ENCODE data around the gene DDR1.

DDR1 gene

DNA sequence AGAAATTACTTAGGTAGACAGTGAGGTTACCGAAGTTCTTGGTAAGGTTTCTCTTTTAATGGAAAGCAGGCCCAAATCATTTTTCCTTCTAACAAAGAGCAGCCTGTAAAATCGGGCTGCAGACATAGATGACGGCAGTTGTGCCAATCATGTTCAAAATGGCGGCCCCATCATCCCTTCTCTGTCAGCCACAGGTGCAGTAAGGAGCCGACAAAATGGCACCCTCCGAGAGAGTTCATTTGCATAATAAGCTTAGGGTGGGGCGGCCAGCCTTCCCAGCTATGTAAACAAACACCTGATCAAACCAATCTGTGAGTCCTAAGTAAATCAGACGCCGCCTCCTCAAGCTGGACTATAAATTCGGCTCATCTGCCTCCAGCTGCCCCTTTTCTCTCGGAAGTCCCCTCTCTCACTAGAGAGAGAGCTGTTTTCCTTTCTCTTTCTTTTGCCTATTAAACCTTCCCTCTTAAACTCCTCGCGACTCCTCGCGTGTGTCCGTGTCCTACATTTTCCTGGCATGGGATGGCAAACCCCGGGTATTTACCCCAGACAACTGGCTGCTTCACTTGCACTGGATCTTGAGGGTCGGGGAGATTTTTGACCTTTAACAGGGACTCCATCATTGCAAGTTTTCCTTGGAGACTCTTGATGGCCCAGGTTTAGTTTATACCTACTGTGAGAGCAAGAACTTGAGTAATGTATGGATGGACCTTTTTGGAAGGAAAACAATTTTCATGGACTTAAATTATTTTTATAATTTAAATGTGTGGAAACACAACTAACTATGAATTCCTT is 8.9 kb upstream of the DDR1 start:
- TF ChIP-seq, protein P1, sequence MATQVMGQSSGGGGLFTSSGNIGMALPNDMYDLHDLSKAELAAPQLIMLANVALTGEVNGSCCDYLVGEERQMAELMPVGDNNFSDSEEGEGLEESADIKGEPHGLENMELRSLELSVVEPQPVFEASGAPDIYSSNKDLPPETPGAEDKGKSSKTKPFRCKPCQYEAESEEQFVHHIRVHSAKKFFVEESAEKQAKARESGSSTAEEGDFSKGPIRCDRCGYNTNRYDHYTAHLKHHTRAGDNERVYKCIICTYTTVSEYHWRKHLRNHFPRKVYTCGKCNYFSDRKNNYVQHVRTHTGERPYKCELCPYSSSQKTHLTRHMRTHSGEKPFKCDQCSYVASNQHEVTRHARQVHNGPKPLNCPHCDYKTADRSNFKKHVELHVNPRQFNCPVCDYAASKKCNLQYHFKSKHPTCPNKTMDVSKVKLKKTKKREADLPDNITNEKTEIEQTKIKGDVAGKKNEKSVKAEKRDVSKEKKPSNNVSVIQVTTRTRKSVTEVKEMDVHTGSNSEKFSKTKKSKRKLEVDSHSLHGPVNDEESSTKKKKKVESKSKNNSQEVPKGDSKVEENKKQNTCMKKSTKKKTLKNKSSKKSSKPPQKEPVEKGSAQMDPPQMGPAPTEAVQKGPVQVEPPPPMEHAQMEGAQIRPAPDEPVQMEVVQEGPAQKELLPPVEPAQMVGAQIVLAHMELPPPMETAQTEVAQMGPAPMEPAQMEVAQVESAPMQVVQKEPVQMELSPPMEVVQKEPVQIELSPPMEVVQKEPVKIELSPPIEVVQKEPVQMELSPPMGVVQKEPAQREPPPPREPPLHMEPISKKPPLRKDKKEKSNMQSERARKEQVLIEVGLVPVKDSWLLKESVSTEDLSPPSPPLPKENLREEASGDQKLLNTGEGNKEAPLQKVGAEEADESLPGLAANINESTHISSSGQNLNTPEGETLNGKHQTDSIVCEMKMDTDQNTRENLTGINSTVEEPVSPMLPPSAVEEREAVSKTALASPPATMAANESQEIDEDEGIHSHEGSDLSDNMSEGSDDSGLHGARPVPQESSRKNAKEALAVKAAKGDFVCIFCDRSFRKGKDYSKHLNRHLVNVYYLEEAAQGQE (IDR thresholded peaks at IDR 0.05; ENCODE audit: insufficient read depth in 1 of 2, low read depth in 2 of 2, low read length in 2 of 2) = no peak
- no peak for TF ChIP-seq TAF1 (IDR thresholded peaks at IDR 0.05; ENCODE audit: borderline replicate concordance, insufficient read depth, low read length)
- no peak for TF ChIP-seq SIN3A (IDR thresholded peaks at IDR 0.05; ENCODE audit: borderline replicate concordance, insufficient read depth, low read length)
- TF ChIP-seq FOXP2 (optimal IDR thresholded peaks at IDR 0.05; ENCODE audit: borderline replicate concordance, extremely low read depth, extremely low read length, insufficient read depth) = no peak
- TF ChIP-seq POLR2AphosphoS5 (IDR thresholded peaks at IDR 0.05; ENCODE audit: low read depth, low read length) = no peak

DNA sequence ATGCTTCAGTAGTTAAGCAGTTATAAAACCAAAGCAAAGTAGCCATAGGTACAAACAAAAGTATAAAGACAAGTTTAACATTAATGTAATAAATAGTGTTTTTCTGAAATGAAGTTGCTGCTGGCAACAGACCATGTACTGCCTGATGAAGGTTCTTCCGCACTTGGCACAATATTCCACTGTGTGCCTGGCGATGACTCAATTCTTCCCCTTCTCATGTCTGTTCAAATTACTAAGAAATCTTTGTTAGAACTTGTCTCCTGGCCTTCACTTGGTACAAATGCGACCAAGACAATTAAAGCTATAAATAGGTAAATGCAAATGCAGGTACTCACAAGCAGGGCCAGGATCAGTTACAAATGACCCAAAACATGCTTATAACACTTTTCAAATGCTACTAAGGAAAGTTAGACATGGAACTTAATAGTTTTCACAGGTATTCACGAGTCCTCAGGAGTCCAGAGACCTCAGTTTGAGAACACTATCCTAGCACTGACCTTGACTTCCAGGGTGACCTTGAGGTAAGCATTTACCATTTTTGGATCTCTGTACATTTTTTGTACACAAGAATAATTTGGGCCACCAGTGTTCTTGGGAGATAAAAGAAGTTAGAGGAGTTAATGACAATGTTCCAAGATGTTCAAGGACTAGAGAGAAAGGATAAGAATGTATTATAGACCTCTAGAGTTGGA is 8.1 kb upstream of the DDR1 start:
- TF ChIP-seq POLR2AphosphoS5 (IDR thresholded peaks at IDR 0.05; ENCODE audit: low read depth, low read length) = no peak
- no peak for TF ChIP-seq SIN3A (IDR thresholded peaks at IDR 0.05; ENCODE audit: borderline replicate concordance, insufficient read depth, low read length)
- TF ChIP-seq TAF1 (IDR thresholded peaks at IDR 0.05; ENCODE audit: borderline replicate concordance, insufficient read depth, low read length) = no peak
- TF ChIP-seq, protein P1 (IDR thresholded peaks at IDR 0.05; ENCODE audit: insufficient read depth in 1 of 2, low read depth in 2 of 2, low read length in 2 of 2) = no peak
- TF ChIP-seq FOXP2 (optimal IDR thresholded peaks at IDR 0.05; ENCODE audit: borderline replicate concordance, extremely low read depth, extremely low read length, insufficient read depth) = no peak

DNA sequence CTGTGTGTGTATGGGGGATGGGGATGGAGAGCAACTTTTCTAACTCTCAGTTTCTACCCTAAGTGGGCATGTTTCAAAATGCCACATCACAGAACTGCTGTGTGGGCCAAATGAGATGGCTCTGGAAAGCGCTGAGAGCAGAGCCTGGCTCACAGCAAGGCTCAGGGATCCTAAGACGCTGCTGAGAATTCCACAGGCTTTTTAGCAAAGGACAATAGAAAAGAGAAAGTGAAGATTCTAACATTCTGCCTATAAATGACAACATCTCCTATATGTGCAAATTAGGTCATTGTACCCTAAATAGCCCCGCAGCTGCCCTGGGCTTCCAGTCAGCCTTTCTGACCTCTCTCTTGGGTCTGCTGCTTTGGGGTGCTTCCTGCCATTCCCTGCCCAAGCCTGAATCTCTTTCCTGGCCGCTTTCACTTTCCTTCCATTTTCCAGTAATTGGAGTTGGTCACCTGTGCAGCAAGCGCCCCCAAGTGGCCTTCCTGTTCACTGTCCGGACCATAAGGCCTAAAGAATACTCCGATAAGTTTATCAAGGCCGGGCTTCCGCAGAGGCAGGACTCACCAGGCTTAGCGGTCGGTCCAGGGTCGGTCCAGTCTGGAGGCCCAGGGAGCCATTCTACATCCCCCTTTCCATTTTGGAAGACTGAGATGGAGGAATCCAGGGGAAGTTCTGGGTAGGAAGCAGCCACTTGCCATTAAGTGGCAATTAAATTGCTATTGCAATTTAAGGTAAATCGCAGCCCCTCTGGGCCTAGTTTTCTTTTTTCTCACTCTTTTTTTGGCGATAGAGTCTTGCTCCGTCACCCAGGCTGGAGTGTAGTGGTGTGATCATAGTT is 6.7 kb upstream of the DDR1 start:
- no peak for TF ChIP-seq SIN3A (IDR thresholded peaks at IDR 0.05; ENCODE audit: borderline replicate concordance, insufficient read depth, low read length)
- TF ChIP-seq, protein P1 (IDR thresholded peaks at IDR 0.05; ENCODE audit: insufficient read depth in 1 of 2, low read depth in 2 of 2, low read length in 2 of 2) = no peak
- TF ChIP-seq TAF1 (IDR thresholded peaks at IDR 0.05; ENCODE audit: borderline replicate concordance, insufficient read depth, low read length) = no peak
- TF ChIP-seq POLR2AphosphoS5 (IDR thresholded peaks at IDR 0.05; ENCODE audit: low read depth, low read length) = no peak
- no peak for TF ChIP-seq FOXP2 (optimal IDR thresholded peaks at IDR 0.05; ENCODE audit: borderline replicate concordance, extremely low read depth, extremely low read length, insufficient read depth)

DNA sequence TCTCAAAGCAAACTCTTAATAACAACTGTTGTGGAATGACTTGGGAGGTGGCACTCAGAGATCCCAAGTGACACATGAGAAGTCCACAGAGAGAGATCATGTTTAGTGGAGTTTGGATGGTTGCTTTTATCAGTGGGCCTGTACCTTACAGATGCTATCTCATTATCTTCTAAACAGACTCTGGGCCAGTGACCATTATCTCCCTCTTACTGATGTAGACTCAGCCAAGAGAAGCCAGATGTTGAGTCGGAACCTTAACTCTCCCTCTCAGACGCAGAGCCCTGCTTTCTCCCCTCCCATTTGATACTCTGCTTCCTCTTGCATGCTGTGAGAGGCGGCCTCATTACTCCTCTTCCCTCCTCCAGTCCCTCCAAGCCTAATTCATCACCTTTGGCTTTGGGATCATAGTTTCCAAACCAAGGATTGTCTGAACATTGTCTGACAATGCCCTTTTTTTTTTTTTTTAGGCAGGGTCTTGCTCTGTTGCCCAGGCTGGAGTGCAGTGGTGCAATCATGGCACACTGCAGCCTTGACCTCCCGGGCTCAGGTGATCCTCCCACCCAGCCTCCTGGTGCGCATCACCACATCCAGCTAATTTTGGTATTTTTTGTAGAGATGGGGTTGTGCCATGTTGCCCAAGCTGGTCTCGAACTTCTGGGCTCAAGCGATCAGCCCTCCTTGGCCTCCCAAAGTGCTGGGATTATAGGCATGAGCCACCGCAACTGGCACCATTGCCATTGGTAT is 4.5 kb upstream of the DDR1 start:
- TF ChIP-seq, protein P1 (IDR thresholded peaks at IDR 0.05; ENCODE audit: insufficient read depth in 1 of 2, low read depth in 2 of 2, low read length in 2 of 2) = no peak
- TF ChIP-seq SIN3A (IDR thresholded peaks at IDR 0.05; ENCODE audit: borderline replicate concordance, insufficient read depth, low read length) = no peak
- TF ChIP-seq TAF1 (IDR thresholded peaks at IDR 0.05; ENCODE audit: borderline replicate concordance, insufficient read depth, low read length) = no peak
- TF ChIP-seq FOXP2 (optimal IDR thresholded peaks at IDR 0.05; ENCODE audit: borderline replicate concordance, extremely low read depth, extremely low read length, insufficient read depth) = no peak
- no peak for TF ChIP-seq POLR2AphosphoS5 (IDR thresholded peaks at IDR 0.05; ENCODE audit: low read depth, low read length)
